HG02571 (cell line): ENCODE results near the gene TMEM59.
"Not testable (repeated sequence)": the region's sequence is repeated elsewhere in the genome, so short reads cannot be mapped to it uniquely, and the experiment has no call there.

Experiments used
- ATAC-seq: cut with Tn5 transposase; IDR thresholded peaks from one replicate; pipeline ENCODE4 v1.9.1; 2021; ENCODE audit warnings: mild to moderate bottlenecking, moderate library complexity; ENCODE audit not compliant: unreplicated experiment

Gene TMEM59

DNA sequence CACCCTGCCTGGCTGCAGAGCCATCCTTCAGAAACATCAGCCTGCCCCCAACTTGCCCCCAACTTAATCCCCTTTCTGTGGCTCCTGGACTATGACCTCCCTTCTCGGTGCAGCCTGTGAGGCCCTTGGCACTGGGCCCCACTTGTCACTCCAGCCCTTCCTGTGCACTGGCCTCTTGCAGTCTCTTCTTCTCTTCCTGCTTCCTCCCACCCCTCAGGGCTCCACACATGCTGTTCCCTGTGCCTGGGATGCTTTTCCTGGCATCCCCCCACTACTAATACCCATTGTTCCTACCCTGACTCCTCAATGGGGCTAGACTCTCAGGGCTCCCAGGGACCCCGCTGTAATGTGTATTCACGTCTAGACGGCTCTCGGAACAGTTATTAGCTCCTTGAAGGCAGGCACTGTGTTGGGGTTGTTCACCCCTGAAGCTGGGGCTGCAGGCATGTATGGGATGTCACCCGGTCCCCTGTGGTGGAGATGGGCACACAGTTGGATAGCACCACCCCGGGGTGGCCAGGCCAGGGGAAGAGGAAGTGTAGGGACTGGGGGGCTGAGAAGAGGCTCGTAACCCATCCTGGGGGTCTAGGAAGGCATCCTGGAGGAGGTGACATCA lies 39.5 kb downstream of the TMEM59 start:
- no peak for ATAC-seq

DNA sequence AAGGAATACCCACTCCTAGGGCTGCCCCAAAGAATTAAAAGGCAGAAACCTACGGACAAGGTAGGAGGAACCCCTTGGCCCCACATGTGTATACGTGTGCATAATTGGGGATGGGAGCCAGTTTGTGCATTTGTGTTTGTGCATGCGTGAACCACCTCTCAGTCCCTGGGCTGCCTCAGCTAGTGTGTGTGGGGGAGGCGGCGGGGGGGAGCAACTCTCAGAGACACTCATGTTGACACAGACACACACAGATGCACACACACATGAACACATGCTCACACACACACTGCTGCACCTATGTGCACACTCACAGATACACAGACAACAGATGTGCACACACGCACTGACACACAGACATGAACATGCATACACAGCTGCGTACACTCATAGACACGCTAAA lies 40.1 kb downstream of the TMEM59 start:
- no peak for ATAC-seq

DNA sequence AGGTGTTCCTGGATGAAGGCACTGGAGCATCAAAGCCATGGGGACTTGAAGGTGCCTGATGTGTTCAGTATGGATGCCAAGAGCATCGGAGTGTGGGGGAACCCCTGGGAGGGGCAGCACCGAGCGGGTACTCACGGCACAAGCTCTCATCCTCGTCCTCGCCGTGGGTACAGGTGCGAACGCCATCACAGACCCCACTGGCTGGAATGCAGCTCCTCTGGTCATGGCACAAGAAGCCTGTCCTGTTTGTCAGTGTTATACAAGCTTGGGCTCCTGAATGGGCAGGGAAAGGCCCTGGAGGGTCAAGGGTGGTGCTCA lies 41.0 kb downstream of the TMEM59 start:
- ATAC-seq = no peak

DNA sequence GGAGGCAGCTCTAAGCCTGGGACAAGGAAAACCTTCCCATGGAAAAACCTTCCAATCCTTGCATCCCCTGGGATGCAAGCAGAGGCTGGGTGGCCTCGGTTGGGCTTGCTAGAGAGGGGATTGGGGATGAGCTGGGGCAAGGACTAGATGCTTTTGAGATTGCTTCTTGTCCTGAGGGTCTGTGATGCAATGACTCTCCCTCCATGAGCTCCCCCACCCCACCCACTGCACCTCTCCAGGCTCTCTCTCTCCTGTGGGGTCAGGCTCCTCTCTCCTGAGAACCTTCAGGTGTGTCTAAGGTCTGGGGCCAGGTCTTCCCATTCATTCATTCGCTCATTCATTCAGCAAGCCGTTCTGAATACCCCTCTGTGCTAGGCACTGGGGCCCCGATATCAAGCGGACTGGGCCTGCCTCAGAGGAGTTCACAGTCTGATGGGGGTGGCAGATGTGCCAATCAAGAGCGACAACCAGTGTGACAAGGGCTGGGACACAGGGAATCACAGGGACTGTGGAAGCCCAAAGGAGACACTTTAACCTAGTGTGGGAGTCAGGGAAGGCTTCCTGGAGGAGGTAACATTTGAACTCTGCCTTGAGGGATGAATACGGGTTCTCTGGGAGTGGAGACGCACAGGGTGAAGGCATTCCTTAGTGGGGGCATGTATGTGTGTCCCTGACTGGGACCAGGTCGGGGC lies 41.5 kb downstream of the TMEM59 start:
- ATAC-seq = no peak

DNA sequence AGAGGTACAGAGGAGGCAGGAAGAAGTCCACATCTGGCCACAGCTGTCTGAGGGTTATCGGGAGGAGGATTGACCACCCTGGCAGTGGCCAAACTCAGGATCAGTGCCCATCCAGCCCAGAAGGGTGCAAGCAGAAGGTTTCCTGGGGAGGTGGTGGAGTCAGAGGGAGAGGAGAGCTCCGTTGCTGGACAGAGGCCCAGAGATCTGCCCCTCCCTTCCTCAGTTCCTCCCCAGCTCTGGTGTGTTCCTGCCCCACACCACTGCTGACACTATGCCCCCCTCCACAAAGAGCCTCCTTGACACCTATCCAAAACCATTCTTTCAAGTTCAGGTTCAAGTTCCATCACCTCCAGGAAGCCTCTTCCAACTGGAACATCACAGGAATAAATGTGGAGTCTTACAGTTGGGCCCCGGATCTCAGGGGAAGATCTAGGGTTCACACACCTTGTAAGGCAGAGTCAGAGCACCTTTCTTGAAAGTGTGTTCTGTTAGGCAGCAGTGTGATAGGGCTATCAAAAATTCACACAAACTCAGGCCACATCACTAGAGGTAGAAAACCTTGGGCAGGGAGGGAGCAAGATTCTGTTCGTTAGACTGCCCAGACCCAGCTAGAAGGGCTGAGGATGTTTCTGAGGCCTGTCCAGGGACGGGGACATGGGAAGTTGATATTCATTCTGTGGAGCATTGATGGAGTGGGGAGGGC lies 42.4 kb downstream of the TMEM59 start:
- ATAC-seq = no peak

DNA sequence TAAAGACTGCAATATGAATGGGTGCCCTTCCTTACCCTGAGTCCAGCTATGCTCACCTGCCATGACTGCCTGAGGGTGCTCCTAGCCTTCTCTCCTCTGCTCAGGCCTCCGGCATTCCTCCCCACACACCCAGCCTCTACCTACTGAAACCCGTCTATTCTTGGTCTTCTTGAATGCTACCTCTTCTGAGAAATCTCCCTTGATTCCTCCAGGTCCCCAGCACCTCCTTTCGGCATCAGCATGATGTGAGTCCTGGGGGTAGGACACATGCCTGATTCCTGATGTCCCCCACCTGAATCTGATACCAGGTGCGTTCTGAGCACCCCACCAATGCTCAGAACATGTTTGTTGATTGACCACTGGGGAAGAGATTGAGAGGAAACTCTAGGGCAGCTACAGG lies 43.6 kb downstream of the TMEM59 start:
- no peak for ATAC-seq

DNA sequence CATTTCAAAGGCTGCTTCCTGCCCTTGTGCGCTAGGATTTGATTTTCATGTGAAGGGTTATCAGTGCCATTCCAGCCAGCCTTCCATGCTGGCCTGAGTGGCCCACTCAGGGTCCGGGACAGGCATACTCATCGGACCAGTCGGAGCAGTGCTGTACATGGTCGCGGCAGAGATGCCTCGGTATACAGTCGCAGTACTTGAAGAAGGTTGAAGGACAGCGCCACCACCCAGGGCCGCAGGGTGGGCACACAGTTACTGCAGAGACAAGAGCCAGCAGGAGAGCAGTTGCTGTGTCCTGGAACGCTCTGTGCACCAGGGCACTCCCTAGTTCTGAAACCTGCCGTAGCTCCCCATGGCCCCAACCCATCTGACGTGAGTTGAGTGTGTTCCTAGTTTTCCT lies 44.1 kb downstream of the TMEM59 start:
- no peak for ATAC-seq

DNA sequence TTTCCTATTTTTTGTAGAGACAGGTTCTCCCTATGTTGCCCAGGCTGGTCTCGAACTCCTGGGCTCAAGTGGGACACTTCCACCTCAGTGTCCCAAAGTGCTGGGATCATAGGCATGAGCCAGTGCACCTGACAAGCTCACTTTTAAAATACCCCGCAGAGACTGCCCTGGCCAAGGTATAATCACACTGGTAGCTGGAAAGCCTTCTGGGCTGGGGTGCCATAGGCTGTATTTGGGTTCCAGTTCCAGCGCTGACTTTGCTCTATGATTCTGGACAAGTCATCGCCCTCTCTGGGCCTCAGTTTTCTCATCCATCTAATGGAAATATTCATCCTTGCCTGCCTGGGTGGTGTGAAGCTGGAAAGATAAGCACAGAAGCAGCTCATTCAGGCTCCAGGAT lies 45.4 kb downstream of the TMEM59 start:
- ATAC-seq = no peak

DNA sequence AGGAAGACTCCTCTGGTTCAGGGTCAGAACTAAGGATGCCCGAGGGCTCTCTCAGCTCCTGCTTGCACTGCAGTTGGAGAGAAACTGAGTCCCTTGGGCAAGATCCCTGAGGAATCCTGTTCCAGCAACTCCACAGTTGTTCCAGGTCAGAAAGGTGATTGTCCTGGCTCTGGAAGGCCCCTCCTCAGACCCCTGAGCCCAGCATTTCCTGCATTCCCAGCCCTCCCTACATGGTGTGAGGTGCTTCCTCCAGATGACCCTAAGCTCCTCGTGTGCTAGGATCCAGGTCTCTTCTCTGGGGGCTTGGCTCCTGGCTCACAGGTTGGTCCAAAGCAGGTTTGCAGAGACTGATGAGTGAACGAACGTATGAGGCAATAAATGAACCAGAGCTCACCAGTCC lies 46.5 kb downstream of the TMEM59 start:
- ATAC-seq = no peak

DNA sequence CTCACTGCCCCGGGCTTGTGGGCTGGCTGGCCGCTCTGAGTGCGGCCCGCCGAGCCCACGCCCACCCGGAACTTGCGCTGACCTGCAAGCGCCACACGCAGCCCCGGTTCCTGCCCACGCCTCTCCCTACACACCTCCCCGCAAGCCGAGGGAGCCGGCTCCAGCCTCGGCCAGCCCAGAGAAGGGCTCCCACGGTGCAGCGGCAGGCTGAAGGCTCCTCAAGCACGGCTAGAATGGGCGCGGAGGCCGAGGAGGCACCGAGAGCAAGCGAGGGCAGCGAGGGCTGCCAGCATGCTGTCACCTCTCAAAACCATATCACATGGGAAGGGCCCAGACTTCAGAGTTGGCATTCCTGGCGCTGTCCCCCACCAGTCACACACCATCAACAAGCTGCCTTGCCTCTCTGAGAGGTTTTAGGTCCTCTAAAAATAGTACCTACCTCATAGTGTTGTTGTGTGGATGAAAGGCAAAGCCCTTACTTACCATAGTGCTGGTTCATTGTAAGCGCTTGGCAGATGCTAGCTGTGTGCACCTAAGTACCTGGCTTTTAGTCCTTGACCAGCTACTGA lies 48.4 kb downstream of the TMEM59 start:
- ATAC-seq = no peak

DNA sequence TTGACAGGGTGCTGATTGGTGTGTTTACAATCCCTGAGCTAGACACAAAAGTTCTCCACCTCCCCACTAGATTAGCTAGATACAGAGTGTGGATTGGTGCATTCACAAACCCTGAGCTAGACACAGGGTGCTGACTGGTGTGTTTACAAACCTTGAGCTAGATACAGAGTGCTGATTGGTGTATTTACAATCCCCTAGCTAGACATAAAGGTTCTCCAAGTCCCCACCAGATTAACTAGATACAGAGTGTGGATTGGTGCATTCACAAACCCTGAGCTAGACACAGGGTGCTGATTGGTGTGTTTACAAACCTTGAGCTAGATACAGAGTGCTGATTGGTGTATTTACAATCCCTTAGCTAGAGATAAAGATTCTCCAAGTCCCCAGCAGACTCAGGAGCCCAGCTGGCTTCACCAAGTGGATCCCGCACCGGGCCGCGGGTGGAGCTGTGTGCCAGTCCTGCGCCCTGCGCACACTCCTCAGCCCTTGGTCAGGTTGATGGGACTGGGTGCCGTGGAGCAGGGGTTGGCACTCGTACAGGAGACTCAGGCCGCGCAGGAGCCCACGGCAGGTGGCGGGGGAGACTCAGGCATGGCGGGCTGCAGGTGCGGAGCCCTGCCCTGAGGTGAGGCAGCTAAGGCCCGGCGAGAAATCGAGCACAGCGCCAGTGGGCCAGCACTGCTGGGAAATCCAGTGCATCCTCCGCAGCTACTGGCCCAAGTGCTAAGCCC lies 49.1 kb downstream of the TMEM59 start:
- ATAC-seq = not testable (repeated sequence)

DNA sequence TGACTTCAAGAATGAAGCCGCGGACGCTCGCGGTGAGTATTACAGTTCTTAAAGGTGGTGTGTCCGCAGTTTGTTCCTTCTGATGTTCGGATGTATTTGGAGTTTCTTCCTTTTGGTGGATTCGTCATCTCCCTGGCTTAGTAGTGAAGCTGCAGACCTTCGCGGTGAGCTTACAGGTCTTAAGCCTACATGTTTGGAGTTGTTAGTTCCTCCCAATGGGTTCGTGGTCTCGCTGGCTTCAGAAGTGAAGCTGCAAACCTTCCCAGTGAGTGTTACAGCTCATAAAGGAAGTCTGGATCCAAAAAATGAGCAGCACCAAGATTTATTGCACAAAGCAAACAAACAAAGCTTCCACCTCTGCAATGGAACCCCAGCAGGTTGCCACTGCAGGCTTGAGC lies 49.8 kb downstream of the TMEM59 start:
- no peak for ATAC-seq

DNA sequence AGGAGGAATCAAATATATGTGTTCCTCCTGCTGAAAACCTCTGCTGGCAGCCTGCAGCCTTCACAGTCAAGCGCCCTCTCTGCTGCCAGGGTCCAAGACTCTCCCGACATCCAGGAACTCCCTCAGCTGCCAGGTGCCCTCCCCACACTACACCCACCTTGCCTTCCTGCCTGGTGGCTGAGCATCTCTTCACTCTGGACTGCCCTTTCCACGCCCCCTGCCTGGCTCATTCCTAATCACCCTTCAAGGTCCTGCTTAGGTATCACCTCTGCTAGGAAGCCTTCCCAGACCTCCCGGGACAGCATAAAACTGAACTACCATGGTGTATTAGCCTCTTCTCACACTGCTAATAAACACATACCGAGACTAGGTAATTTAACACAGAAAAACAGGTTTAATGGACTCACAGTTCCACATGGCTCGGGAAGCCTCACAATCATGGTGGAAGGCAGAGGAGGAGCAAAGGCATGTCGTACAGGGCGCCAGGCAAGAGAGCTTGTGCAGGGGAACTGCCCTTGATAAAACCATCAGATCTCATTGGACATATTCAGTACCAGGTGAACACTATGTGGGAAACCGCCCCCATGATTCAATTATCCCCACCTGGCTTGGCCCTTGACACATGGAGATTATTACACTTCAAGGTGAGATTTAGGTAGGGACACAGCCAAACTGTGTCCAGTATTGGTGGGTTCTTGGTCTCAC lies 50.3 kb downstream of the TMEM59 start:
- no peak for ATAC-seq

DNA sequence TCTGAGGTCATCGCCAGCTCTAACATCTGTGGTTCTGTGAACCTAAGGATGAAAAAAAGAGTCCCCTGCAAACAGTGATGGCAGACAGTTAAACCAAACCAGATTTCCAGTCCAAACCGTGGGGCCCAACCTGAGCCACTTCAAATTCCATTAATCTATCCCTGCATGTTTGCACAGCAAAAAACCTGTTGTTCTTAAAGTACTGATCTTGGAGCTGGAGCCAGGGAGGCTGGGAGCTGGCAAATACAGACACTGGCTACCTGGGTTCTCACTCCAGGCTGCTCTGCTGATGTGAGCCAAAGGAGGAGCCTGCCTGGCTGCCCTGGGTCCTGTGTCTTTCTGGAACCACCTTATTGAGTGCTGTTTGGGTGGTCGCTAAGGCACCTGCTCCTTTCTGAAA lies 51.4 kb downstream of the TMEM59 start:
- ATAC-seq = no peak

DNA sequence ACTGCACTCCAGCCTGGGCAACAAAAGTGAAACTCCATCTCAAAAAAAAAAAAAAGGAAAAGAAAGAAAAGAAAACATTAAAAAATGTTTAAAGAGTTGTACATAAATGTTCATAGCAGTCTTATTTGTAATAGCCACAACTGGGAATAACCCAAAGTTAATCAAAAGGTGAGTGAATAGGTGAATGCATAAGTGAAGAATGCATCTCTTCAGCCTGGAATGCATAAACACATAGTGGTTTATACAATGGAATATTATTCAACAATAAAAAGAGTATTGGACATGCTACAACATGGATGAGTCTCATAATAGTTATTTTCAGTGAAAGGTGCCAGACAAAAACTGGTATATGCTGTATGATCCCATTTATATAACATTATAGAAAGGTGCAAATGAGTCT lies 53.1 kb downstream of the TMEM59 start:
- no peak for ATAC-seq

DNA sequence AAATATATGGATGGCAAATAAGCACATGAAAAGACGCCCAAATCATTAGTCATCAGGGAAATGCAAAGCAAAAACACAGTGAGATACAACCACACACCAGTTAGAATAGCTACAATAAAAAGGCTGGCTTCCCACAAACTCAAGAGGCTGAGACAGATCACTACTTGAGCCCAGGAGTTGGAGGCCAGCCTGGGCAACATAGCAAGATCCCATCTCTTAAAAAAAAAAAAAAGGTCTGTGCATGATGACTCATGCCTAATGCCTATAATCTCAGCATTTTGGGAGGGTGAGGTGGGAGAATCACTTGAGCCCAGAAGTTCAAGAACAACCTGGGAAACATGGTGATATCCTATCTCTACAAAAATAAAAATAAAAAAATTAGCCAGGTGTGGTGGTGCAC lies 54.8 kb downstream of the TMEM59 start:
- no peak for ATAC-seq

DNA sequence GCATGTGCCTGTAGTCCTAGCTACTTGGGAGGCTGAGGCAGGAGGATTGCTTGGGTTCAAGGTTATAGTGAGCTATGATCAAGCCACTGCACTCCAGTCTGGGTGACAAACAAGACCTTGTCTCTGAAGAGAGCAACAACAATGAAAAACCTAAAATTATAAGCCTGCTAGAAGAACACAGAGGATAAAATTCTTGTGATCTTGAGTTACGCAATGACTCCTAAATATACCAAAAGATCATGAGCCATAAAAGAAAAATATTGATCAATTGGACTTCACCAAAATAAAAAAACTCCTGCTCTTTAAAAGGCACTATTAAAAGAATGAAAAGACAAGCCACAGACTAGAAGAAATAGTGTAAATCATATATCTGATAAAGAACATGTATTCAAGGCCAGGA lies 57.3 kb downstream of the TMEM59 start:
- no peak for ATAC-seq

DNA sequence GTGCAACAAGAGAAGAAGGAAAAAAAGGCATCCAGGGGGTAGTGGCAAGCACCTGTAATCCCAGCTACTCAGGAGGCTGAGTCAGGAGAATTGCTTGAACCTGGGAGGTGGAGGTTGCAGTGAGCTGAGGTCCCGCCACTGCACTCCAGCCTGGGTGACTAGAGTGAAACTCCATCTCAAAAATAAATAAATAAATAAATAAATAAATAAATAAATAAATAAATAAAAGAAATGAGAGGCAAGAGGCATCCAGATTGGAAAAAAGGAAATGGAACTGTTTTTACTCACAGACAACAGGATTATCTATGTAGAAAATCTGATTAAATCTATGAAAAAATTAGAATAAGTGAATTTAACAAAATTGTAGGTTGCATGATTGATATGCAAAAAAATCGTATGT lies 58.5 kb downstream of the TMEM59 start:
- not testable (repeated sequence) for ATAC-seq

DNA sequence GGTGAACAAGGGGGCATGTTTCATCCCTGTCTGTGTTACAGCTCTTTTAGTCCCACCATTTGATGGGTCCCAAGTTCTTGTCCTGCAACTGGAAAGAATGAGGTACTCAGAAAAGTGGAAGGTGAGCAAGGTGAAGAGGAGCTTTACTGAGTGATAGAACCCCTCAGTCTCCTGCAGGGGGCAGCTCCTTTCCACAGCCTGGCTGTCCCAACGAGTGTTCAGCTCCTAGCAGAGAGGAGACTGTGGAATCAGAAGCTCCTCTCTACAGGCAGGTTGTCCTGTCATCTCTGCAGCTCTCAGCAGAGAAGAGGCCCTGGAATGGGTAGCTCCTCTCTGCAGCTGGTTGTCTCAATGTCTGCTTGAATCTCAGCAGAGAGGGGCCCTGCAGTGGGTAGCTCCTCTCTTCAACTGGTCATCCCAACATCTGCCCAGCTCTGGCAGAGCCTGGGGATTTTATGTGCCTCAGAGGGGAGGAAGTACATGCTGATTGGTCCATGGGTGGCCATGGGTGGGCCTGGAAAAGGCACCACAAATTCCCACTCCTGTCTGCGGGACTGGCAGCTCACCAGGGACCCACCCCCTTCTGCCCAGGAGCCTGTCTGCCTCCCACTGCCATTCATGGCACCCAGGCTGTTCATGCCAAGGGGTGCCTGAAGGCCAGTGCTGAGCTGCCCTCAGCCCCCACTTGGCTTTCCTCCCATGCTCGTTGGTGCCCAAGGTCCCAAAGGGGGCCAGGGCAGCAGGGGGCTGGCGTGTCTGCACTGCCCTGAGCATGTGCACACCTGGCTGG lies 60.7 kb downstream of the TMEM59 start:
- ATAC-seq = no peak

DNA sequence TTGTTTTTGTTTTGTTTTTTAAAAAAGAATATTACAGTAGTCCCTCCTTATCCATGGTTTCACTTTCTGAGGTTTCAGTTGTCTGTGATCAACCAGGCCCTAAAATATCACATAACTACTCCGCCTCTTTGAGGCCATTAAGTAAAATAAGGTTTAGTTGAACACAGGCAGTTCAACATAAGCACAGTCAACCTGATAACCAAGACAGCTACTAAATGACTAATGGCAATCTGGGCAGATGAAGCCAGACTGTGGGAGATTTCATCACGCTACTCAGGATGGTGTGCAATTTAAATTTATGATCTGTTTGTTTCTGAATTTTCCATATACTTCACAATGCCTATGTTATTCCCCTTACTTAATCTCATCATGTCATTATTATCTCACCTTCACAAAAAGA lies 65.1 kb downstream of the TMEM59 start:
- ATAC-seq = no peak
